ENCODE results near the gene SLAIN2.
"Not testable (repeated sequence)": the region's sequence is repeated elsewhere in the genome, so short reads cannot be mapped to it uniquely, and the experiment has no call there.

Gene SLAIN2

GRCh38 chr4:48370260-48371134, 29.2 kb downstream of the SLAIN2 start:
- DNase-seq = no peak

DNA sequence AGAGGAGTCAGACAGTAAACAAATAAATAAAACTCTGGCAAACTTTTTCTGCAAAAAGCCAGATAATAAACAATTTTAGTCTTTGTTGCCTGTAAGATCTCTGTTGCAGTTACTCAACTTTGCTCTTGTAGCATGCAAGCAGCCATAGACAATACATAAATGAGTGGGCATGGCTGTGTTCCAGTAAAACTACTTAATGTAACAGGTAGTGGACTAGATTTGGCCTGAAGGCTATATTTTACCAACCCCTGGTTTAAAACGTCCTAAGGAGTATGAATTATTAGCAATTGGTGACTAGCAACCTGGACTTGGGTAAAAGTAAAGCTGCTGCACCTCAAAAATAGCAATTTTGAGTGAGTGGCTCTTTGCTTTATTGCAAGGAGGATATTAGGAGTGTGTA, 30.9 kb downstream of the SLAIN2 start:
- DNase-seq = no peak

GRCh38 chr4:48375651-48376304, 34.4 kb downstream of the SLAIN2 start:
- peak; percentile 80 for DNase-seq

DNA sequence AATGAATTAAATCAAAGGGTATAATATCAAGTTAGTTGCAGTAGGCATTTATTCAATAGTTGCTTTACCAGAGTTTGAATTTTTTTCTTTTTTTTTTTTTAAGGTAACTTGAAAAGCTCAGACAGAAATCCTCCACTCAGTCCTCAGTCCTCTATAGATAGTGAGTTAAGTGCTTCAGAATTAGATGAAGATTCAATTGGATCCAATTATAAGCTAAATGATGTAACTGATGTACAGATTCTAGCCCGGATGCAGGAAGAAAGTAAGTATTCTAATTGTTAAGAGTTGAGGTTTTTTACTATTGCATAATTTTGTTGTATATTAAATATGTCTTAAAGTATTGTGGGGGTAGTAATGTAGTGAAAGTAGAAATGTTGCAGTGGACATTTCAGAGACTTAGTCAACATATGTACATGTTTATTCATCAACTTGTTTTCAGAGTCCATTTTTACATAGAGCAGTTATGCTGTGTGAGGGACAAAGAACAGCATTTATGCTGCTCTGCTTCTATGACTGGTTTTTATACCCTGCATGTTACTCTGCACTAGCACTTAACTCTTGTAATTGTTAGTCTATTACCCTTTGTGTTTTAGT, 38.4 kb downstream of the SLAIN2 start:
- peak; percentile 15 for DNase-seq

- no peak for DNase-seq
Measured at GRCh38 chr4:48380583-48381167, 39.3 kb downstream of the SLAIN2 start.

DNA sequence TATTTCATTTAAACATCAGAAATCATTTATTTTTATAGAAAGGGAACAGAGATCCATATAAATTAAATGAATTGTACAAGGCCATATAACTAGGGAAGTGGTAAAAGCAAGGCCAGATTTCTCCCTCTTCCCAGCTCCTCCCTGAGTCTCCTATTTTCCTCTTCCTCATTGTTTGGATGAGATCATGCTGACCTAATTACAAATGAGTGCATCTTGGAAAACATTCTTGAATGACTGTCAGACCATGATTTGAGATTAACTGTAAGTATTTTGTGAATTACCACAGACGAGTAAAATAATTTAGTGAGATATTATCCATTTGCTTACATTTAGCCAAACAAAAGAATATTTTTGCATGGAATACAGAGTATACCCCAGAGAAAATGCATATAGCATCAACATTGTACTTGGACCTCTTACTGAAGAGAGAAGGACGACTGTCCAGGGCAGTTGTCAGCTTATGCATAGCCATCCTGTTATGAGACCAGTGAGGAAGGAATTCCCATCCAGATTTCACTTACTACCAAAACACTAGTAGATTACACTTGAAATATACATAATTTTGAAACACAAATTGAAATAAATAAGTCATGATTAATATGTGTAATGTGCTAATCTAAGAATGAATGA, 47.3 kb downstream of the SLAIN2 start:
- DNase-seq = peak; percentile 56

DNA sequence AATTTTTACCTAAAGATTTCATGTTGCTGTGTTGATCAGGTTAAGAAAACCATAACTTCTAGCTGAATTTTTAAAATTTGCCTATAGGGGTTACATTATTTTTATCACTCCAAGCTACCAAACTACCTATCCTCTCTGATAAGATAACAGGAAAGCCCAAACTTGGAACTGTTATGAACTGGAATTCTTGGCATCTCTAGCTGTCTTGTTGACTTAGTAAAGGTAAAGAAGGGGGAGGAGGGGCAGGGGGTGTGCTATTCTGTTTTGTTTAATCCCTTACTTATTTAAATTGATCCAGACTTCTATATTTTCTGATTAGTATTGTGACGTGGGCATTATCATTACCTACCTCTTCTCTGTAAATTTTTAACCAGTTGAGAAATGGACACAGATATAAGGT, 54.7 kb downstream of the SLAIN2 start:
- DNase-seq = no peak

DNA sequence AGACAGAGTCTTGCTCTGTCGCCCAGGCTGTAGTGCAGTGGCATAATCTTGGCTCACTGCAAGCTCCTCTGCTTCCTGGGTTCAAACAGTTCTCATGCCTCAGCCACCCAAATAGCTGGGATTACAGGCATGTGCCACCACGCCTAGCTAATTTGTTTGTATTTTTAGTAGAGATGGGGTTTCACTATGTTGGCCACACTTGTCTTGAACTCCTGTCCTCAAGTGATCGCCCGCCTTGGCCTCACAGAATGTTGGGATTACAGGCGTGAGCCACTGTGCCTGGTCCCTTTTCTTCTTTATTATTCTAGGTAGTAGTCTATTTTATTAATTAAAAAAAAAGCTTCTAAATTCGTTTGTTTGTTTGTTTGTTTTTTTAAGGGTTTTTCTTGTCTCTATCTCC, 59.1 kb downstream of the SLAIN2 start:
- no peak for DNase-seq

DNA sequence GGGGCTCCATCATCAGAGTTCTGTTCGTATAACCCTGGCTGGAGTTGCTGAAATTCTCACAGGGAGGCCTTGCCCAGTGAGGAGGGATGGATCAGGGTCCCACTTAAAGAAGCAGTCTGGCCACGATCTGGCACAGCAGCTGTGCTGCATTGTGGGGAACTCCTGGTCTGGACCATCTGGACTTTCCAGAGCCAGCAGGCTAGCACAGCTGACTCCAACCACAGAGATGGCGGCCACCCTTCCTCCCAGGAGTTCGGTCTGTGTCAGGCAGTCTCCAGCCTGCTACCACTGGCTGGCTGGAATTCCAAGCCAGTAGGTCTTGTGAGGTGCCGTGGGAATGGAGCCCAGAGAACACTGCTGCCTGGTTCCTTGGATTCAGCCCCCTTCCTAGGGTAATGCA, 62.0 kb downstream of the SLAIN2 start:
- no peak for DNase-seq

GRCh38 chr4:48403779-48404178, 62.5 kb downstream of the SLAIN2 start:
- DNase-seq = no peak

GRCh38 chr4:48405924-48406323, 64.6 kb downstream of the SLAIN2 start:
- DNase-seq = no peak

- DNase-seq = peak; percentile 26
Measured at GRCh38 chr4:48409203-48409602, 67.9 kb downstream of the SLAIN2 start.

DNA sequence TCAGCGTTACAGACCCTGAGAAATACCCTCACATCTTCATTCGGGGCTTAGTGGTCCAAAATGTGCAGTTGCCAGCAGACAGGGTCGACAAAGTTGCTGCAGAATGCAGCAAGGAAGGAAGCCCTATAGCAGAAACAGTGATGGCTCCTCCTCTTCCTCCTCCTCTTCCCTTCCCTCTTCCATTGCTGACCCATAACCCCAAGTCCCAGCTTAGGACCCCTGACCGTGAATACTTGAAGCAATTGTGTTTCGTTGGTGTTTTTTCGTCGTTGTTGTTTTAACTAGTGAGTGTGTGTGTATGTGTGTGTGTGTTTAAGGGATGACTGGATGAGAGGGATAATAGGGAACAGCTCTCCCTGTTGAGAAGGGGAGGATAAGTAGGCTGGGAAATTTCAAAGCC, 69.5 kb downstream of the SLAIN2 start:
- no peak for DNase-seq

DNA sequence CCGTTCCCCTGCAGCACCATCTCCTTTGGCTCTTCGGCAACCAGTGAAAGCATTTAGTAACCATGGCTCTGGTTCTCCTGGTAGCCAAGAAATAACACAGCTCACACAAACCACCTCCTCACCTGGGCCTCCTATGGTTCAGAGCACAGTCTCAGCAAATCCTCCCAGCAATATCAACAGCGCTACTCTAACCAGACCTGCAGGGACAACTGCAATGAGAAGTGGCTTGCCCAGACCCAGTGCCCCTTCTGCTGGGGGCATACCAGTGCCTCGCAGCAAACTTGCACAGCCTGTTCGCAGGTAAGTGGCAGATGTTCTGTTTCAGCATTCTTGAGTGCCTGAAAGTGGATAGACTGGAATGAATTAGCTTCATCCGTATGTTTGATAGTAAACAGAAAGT, 78.8 kb downstream of the SLAIN2 start:
- DNase-seq = no peak

- DNase-seq = no peak
Measured at GRCh38 chr4:48421101-48421500, 79.8 kb downstream of the SLAIN2 start.

DNA sequence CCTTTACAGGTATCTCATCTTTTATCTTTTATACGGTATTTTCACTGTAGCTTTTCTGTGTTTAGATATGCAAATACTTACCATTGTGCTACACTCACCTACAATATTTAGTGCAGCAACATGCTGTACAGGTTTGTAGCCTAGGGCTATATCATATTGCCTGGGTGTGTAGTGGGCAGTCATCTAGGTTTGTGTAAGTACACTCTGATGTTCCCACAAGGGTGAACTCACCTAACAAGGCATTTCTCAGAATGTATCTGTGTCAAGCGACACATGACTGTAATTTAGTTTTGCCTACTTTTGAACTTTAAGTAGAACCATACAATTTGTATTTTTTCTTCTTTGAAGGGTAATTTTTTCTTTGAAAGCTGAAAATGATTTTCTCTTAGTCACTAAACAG, 87.6 kb downstream of the SLAIN2 start:
- no peak for DNase-seq

DNA sequence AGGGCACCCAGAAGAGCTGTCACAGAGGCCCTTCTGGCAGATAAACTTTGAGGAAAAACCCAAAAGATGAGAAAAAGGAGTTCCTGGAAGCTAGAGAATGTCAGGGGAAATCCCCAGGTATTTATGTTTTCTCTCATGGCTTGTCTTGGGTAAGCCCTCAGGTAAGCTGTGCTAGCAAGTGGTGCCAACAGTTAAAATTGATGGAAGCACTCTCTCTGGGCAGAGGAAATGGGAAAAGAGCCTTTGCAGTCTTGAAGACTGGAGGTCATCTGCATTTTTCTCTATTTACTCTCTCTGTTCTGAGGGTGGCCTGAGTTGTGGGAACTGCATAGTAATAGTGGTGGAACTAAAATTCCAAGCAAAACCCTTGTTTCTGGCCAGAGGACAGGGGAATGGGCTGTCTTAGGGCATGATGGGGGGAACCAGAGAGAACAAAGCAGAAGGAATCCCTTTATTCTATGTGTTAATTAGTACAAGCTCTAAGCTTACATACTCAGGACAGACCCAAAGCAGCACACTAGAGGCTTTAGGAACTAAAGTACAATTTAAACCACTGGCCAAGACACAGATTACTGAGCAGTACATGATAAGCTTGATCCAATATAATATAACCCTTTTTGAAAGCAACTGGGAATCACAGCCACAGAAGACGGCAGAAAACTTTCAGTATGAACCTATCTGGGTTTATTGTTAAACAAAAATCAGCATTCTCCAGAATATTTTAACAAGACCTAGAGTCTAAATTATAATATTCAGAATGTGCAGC, 88.6 kb downstream of the SLAIN2 start:
- DNase-seq = no peak

- DNase-seq = no peak
Measured at GRCh38 chr4:48431401-48431800, 90.1 kb downstream of the SLAIN2 start.

DNA sequence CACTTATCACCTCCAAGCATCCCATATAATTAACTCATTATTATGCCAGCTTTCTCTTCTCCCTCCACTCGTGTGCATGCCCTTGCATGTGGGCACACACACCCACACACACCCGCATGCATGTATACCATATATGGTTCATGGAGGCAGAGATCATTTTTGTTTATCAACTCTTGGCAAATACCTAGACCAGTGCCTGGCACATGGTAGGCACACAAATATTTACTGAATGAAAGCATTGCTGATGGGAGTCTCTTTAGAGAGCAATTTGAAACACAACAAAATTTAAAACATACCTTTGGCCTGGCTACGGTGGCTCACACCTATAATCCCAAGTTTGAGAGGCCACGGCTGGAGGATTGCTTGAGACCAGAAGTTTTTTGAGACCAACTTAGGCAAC, 90.7 kb downstream of the SLAIN2 start:
- DNase-seq = no peak

DNA sequence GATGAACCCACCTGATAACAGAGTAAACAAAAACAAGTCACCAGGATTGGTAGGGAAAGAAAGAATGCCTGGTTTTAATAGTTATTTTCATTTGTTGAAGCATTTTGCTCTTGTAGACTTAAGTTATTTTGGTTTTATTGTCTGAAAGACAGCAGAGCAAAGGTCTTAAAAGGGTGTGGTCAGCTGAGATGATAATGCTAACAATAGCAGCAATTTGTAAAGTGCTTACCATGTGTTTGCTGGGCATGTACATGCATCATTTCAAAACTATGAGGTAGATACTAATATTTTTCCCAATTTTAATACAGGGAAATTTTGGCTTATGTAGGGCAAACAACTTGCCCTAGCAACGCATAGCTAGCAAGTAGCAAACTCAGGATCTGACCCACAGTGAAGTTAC, 95.0 kb downstream of the SLAIN2 start:
- DNase-seq = no peak

- no peak for DNase-seq
Measured at GRCh38 chr4:48439988-48440387, 98.7 kb downstream of the SLAIN2 start.

- not testable (repeated sequence) for DNase-seq
Measured at GRCh38 chr4:48440914-48441313, 99.6 kb downstream of the SLAIN2 start.

Measured in HCEC 1CT (cell line).